GM12891 (cell line): ENCODE measurements around the gene IQCK.

Experiments used
- POLR2A ChIP-seq: IDR thresholded peaks from 2 replicates; pipeline ENCODE4 v1.6.1; 2011; ENCODE audit warnings: low read depth, low read length, control low read depth
- POLR2AphosphoS5 ChIP-seq: IDR thresholded peaks from 2 replicates; pipeline ENCODE4 v1.6.1; 2011; ENCODE audit warnings: low read depth, low read length, control low read depth

GRCh38 chr16:19767497-19767896 lies 49.4 kb downstream of the IQCK start:
- TF ChIP-seq POLR2A (no peak), POLR2AphosphoS5 (no peak)
